ENCODE data around the gene NLE1.

- TF ChIP-seq, protein P1, sequence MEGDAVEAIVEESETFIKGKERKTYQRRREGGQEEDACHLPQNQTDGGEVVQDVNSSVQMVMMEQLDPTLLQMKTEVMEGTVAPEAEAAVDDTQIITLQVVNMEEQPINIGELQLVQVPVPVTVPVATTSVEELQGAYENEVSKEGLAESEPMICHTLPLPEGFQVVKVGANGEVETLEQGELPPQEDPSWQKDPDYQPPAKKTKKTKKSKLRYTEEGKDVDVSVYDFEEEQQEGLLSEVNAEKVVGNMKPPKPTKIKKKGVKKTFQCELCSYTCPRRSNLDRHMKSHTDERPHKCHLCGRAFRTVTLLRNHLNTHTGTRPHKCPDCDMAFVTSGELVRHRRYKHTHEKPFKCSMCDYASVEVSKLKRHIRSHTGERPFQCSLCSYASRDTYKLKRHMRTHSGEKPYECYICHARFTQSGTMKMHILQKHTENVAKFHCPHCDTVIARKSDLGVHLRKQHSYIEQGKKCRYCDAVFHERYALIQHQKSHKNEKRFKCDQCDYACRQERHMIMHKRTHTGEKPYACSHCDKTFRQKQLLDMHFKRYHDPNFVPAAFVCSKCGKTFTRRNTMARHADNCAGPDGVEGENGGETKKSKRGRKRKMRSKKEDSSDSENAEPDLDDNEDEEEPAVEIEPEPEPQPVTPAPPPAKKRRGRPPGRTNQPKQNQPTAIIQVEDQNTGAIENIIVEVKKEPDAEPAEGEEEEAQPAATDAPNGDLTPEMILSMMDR (IDR thresholded peaks at IDR 0.05): no peak
- no peak for TF ChIP-seq EP300 (IDR thresholded peaks at IDR 0.05)
- TF ChIP-seq POLR2AphosphoS5 (IDR thresholded peaks at IDR 0.05): no peak
Measured at GRCh38 chr17:35101036-35101435, 41.1 kb downstream of the NLE1 start.
